GM04504 (cell line): ENCODE data around the gene TMEM61.
"Not testable (repeated sequence)": the region's sequence is repeated elsewhere in the genome, so short reads cannot be mapped to it uniquely, and the experiment has no call there.

ENCODE experiments used
- DNase-seq: peaks from one replicate; pipeline ENCODE4 v3.0.0-alpha.2; 2012; ENCODE audit warnings: low read depth

Gene TMEM61

DNA sequence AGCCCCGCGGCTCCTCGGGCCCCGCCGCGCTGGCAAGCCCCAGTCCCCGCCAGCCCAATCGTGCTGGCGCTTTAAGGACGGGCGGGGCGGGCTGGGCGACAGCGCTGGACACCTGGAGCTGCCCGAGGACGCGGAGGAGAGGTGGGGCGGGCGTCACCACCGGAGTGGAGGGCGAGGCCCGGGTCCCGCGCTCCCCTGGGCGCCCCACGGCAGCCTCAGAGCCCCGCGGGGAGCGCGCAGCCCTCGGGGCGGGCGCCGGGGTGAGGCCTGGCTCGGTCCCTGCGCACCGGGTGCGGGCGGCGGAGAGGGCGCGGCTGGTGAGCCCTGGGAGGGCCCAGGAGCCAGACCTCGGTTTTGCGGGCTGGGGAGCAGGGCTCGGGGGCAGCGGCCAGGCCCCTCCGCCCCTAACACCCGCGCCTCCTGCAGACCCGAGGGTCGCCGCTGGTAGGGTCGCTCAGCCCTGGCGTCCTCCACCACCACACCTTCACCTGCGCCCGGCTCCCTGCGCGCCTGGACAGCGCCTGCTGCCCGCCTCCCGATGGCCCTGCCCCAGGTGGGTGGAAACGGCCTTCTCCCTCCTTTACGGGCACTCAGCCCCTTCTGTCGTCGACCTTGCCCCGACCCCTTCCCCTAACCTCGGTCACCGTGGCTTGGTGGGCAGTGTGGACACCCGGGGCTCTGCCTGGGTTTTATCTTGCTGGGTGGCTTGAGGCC is at the start of gene TMEM61:
Gene TMEM61, plus strand, starts transcription at position 101 of the 714 bp plus-strand sequence. Its CDS starts 438 bp downstream, at position 539.
- no peak for DNase-seq

DNA sequence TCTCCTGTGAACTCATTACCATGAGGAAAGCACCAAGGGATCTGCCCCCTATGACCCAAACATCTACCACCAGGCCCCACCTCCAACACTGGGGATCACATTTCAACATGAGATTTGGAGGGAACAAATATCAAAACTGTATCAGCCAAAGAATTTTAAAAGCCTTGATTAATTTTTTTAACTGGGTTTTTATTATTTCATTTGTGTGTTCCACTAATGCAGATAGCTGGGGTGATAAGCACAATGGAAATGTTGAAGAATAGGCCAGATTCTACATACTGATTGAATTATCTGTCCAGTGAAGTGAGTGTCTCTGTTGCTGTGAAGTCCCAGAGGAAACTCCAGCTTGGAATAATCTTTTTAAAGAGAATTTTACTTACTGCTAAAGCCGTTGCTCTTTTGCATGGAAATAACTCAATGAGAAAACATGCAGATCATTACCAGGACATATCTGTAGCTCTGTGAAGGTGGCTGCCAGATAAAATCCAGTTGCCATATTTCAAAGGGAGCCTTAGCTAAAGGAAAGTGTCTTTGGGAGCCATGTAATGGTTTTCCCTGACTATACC is 49.1 kb upstream of the TMEM61 start:
- DNase-seq = no peak

DNA sequence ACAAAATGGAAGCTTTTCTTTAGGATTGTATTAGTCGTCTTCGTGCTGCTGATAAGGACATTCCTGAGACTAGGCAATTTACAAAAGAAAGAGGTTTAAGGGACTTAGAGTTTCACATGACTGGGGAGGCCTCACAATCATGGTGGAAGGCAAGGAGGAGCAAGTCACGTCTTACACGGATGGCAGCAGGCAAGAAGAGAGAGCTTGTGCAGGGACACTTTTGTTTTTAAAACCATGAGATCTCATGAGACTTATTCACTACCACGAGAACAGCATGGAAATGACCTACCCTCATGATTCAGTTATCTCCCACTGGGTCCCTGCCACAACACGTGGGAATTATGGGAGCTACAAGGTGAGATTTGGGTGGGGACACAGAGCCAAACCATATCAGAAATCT is 46.3 kb upstream of the TMEM61 start:
- DNase-seq = not testable (repeated sequence)

DNA sequence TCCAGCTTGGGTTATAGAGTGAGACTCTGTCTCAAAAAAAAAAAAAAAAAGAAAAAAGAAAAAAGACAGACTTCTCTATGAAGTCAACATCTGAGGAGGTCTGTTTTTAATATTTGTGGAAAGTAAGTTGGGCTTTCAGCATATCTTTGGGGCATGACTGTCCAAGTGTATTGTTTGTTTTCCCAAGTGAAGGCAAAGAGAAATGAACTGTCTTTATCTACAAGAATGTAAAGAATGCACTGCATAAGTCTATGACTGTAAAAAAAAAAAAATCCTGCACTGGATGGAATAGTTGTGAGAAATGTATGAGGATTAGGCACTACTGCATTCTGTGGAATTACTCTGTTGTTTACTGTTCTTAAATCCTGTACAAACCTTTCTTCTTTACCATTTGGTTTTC is 45.6 kb upstream of the TMEM61 start:
- DNase-seq = peak; percentile 90

DNA sequence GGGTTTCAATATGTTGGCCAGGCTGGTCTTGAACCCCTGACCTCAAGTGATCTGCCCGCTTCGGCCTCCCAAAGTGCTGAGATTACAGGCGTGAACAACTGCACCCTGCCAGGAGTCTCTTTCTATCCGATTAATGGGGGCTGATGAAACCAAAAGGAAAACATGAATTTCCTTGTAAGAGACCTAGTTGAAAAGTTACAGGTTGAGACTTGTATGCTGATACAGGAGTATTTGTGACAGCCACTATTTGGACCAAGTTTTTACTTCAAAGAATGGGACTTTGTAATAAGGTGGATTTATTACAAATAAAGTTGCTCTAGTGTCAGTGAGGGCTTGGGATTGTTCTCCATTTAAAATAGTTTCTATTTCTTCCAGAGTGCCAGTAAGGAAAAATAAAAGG is 43.6 kb upstream of the TMEM61 start:
- DNase-seq = no peak

DNA sequence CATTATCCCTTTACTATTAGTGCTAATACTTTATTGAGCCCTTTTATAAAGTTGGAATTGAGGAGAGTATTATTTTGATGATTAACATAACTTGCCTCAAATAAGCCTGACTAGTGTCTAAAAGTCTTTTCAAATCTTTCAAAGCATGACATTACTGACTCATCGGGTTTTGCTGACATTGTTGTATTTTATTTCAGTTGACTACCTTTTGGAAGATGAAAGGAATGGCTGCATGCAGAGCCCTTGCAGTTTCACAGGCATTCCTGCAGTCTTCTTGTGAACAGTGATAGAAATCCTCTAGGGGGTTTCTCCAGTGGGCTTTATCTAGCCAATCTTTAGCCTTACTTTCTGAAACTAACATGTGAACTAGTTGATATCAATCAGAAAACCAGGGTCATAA is 43.0 kb upstream of the TMEM61 start:
- no peak for DNase-seq

DNA sequence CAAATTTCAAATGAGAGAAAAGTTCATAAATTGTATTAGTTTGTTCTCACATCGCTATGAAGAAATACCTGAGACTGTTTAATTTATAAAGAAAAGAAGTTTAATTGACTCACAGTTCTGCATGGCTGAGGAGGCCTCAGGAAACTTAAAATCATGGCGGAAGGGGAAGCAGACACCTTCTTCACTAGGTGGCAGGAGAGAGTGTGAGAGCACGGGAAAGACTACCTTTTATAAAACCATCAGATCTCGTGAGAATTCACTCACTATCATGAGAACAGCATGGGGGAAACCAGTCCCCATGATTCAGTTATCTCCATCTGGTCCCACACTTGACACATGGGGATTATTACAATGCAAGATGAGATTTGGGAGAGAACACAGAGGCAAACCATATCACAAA is 41.5 kb upstream of the TMEM61 start:
- DNase-seq = not testable (repeated sequence)

DNA sequence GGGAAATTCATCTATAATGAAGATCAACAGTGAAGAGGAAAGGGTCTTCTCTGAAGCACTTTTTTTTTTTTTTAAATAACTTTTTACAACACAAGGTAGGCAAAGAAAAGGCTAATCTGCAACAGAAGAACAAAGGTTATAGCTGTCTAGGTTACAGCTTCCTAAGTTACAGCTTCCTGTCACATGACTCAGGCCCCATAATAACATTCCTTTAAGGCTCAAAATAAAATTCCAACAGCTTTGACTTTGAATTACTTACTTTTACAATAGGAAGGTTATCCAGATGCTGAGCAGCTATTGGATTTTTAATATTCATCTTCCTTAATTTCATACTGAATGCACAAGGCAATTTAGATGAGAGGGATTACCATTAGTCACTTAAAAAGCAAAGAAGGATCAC is 40.4 kb upstream of the TMEM61 start:
- no peak for DNase-seq

DNA sequence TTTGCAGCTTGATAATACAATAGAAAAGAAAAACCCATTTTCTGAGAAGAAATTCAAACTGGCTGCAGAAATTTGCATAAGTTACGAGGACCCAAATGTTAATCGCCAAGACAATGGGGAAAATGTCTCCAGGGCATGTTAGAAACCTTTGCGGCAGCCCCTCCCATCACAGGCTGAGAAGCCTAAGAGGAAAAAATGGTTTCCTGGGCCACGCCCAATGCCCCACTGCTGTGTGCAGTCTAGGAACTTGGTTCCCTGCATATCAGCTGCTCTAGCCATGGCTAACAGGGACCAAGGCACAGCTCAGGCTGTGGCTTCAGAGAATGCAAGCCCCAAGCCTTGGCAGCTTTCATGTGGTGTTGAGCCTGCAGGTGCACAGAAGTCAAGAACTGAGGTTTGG is 37.5 kb upstream of the TMEM61 start:
- DNase-seq = no peak

DNA sequence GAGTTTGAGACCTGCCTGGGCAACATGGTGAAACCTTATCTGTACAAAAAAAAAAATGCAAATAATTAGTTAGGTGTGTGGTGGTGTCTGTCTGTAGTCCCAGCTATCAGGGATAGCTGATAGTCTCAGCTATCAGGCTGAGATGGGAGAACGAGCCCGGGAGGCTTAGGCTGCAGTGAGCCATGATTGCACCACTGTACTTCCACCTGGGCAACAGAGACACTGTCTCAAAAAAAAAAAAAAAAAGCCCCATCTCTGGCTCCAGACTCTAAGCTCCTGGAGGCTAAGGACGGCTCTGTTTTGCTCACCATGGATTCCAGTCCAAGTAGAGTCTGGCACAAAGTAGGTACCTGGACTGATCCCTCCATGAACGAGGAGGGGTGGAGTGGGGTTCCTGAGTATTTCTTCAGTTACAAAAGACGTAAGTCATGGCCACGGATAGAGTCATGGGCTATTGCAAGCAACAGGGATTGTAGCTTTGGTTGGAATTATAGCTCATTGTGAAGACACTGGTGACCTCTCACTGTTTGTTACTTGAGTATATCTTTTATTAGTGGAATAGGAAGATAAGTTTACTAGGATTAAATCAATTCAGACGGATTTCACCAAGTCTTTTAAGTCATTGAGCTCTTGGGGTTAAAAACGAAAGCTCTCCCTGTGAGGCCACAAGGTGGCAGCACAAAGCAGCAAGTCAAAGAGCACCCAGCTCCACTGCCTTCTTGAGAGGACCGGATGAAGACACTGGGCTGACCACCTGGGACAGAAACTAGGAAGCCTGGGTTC is 35.6 kb upstream of the TMEM61 start:
- DNase-seq = peak; percentile 57

DNA sequence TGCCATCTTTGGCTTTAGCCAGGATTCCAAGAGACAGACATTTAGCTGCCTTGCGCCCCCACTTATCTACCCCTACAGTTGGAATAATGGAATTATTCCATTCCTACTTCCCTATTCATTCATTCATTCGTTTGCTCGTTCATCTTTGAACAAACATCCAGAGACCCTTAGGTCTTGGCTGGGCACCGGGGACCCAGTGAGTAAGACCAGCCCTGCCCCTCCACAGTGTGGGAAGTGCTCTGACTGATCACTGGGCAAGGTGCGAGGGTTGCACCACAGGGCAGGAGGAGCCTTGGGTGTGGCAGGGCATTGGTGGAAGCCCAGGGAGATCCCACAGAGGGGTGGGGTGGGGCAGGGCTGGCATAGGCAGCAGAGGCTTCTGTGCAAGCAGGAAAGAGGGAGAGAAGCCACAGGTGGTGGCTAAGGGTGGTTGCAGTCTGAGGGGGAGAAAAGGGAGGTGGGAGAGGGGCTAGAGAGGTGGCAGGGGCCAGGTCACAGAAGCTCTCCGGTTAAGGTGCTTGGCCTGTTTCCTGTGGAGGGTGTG is 35.0 kb upstream of the TMEM61 start:
- no peak for DNase-seq

DNA sequence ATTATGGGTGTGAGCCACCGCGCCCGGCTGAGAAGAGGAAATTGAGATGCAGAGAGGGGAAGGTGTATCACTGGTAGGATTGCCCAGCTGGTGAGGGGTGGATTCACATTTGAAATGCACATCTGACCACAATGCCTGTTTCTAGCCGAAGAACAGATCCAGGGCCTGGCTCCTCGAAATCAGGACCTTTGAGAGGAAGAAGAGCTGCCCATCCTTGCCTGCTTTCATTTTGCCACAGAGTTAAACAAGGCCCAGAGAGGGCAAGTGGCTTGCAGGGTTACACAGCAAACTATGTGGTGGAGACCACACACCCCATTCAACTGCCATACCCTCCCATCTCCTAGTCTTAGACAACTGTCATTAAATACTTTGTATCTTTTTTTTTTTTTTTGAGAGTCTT is 32.9 kb upstream of the TMEM61 start:
- no peak for DNase-seq

DNA sequence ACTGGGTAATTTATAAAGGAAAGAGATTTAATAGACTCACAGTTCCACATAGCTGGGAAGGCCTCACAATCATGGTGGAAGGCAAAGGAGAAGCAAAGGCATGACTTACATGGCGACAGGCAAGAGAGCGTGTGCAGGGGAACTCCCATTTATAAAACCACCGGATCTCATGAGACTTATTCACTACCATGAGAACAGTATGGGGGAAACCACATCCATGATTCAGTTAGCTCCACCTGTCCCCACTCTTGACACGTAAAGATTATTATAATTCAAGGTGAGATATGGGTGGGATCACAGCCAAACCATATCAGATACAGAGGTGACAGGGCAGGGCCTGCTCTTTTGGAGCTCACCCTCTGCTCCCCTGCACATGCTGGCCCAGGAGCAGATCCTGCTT is 31.4 kb upstream of the TMEM61 start:
- no peak for DNase-seq

DNA sequence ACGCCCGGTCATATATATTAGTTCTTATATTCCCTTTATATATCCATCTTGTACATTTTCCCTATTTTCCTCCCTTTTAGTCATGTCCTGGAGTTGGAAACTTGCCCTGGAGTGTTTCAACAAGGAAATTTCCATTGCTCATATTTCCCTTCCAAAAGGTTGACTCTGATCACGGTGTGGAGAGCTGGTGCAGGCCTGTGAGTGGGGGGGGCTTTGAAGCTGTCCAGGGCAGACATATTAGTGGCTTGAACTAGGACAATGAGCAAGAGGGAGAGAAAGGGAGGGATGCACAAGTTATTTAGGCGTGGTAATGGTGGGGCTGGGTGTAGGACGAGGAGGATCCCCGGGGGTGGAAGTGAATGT is 30.4 kb upstream of the TMEM61 start:
- DNase-seq = no peak

DNA sequence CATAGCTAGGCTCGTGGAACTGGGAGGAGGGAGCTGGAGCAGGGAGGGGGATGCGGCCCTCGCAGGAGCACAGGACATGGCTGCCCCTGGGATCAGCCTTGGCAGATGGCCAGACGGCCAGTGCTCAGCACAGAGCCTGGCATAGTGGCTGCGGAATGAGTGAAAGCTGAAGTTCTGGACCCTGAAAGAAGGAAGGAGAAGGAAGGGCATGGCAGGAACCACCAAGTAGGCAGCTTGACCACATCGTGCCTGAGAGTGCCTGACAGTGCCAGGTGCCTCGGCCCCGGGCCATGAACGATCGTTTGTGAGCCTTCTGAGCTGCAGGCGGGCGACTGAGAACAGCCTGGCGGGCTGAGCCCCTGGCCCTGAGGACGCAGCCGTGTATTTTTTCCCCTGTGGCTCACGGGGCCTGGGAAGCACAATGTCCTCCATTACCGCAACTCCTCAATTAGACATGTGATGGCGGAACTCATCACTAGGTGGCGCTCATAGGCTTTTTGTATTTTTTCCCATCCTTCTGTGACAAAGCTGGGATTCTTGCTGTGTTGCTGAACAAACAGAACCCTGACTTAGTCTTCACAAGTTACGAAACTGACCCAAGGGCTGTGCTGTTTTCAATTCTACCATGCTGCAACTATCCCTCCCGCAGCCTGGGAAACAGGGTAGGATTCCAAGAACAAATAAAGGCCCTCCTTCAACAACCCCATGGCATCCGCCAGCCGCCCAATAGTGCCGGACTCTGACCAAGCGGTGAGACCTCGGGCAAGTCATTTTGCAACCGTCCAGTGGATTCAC is 29.9 kb upstream of the TMEM61 start:
- peak; percentile 81 for DNase-seq

DNA sequence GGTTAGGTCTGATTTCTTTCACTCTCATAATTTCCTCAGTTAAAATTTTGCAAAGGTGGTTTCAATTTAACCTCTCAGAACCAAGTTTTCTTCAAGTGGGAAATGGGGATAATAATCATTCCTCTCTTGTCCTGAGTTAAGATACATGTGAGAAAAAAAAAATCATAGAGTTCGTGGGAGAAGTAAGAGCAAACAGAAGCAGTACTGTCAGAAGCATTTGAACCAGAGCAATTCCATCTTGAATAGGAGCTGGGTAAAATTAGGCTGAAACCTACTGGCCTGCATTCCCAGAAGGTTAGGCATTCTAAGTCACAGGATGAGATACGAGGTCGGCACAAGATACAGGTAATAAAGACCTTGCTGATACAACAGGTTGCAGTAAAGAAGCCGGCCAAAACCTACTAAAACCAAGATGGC is 28.6 kb upstream of the TMEM61 start:
- no peak for DNase-seq

DNA sequence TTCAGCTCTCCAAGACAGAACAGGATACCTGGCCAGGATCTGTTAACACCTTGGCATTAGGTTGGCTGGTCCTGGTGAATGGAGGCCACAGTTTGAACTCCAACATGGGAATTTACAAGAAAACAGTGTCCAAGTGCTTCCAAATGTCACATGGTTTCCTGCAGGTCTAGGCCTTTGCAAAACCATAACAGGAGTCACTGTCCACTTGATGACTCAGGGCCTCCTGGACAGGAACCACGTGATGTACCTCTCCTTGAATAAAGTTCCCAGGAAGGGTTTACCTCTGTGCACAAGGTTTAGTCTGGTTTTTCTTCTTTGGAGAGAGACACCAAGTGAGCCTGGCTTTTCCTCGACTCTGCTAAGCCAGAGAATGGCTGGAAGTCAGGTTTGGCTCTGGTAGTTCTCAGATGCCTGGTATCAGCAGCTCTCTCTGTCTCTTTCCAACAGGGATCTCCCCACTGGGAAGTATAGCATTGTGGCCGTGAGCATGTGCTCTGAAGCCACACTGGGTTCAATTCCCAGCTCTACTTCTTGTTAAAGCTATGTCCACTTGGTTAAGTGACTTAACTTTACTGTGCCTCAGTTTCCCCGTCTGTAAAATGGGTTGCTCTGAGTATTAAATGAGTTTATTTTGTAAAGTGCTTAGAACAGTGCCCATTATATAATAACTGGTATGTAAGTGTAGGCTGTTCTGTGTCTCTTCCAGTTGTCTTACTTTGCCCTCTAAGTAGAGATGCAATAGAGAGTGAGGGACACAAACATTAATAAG is 27.3 kb upstream of the TMEM61 start:
- no peak for DNase-seq

DNA sequence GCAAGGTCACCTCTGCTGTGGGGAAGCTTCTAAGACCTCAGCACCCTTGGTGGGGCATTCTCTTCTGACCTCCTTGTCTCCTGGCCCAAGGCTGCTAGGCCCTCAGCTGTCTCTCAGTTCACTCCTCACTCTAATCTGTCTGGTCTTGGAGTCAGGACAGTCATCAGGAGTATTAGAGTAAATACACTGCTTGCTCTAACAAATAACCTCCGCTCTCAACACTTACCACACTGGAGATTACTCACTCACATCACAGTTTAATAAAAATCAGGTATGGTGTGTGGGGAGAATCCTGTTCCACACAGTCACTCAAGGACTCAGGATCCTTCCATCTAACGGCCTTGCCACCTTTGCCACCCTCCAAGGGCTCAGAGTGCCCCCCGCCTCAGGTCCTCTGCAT is 26.6 kb upstream of the TMEM61 start:
- DNase-seq = no peak

DNA sequence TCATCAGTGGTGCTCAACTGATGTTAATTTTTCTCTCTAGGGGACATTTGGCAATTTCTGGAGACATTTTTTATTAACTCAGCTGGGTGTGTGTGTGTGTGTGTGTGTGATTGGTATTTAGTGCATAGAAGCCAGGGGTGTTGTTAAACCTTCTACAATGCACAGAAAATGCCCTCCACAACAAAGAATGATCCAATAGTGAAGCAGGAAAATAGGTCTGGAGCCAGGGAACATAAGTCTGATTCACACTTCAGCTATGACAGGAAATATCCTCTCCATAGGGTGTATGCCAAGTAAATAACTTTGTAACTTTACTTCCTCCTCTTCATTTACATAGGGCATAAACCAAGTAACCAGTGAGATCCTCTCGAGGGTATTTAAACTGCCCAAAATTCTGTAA is 25.1 kb upstream of the TMEM61 start:
- DNase-seq = no peak

DNA sequence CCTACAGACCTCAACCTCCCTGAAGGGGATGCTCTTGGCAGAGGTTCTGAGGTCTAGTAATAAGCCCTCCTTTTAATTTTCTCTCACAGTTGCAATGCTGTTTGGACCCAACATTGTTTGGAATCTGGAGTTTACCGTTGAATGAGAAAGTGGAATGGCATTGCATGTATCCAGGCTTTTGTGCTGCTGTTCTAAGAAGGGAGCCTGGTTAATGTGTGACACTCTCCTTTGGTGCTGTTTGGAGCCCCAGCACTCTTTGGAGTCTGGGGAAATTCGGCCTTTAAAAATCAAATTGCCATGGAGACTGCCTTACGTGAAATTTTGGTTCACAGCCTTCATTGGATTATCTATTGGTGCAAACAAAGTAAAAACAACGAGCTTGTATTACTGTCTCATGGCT is 23.7 kb upstream of the TMEM61 start:
- no peak for DNase-seq

DNA sequence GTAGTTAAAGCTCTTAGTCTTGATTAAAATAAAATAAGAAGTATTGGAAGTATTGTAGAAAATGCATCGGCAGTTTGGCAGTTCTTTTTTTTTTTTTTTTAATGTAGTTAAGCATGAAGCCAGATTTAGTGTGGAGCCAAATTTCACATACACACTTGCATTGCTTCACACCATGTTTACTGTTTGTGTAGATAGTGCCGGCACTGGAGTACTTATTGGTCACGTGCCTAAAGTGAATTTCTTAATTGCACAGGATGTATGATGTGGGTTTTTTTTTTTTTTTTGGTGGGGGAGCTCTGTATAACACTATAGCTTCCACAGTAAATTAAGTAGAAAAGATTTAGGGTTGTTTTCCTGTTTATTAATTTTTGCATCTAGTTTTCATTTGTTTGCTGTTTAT is 21.2 kb upstream of the TMEM61 start:
- no peak for DNase-seq
